ENCODE data around the gene FGFR2. TPM values are rescaled to one million over a fixed set of nuclear protein-coding genes. Genes with fewer than 3 reads are reported as not detected.

Gene FGFR2
- total RNA-seq, 4 donors from 2014 or later = 22.5 to 58.0 (median 44.4) TPM

GRCh38 chr10:121597504-121598262, 561 bp downstream of the FGFR2 start:
- Histone ChIP-seq H3K27me3 (peaks cover 0 to 49% (median 0%) of the 10 kb centered on the region in 4 donors), H3K36me3 (no peaks in the 10 kb centered on the region), H3K4me1 (peaks cover 8 to 60% (median 14%) of the 10 kb centered on the region in 3 donors), H3K9me3 (no peaks in the 10 kb centered on the region), H3K27ac (peak overlapping the region; percentile 88 to 94 (median 92)), H3K4me3 (peak overlapping the region; percentile 63 to 85 (median 76))
- TF ChIP-seq CTCF (IDR thresholded peaks at IDR 0.05) = no peak
- TF ChIP-seq POLR2A (IDR thresholded peaks at IDR 0.05) = no peak
- WGBS, 2 donors = no CpG with 5 or more reads among the region's 77 CpGs
- no peak for DNase-seq
- intact Hi-C loops (cut with DNase I) = no loop called here

GRCh38 chr10:121596689-121597503, 1.3 kb downstream of the FGFR2 start:
- Histone ChIP-seq H3K9me3 (no peaks in the 10 kb centered on the region), H3K4me1 (peaks cover 13 to 68% (median 14%) of the 10 kb centered on the region in 3 donors), H3K27ac (peak overlapping the region; percentile 88 to 94 (median 92)), H3K4me3 (peak overlapping the region; percentile 63 to 85 (median 76)), H3K36me3 (no peaks in the 10 kb centered on the region), H3K27me3 (peaks cover 0 to 47% (median 0%) of the 10 kb centered on the region in 4 donors)
- intact Hi-C loops (cut with DNase I) = no loop called here
- TF ChIP-seq CTCF (IDR thresholded peaks at IDR 0.05) (peak in 3 of 6 experiments; percentile 13 to 20 (median 15)), POLR2A (IDR thresholded peaks at IDR 0.05) (peak in 2 of 4 donors; percentile 22 to 45)
- DNase-seq = no peak
- 1 to 11% methylated on average over 9 to 23 of the region's 54 CpGs for WGBS, 2 donors

GRCh38 chr10:121595806-121596688, 2.2 kb downstream of the FGFR2 start:
- H3K27ac ChIP-seq = peak overlapping the region; percentile 88 to 94 (median 92)
- H3K4me3 ChIP-seq = peak overlapping the region; percentile 63 to 85 (median 76)
- H3K4me1 ChIP-seq = peaks cover 13 to 74% (median 14%) of the 10 kb centered on the region in 3 donors
- H3K27me3 ChIP-seq = peaks cover 0 to 38% (median 0%) of the 10 kb centered on the region in 4 donors
- no peaks in the 10 kb centered on the region for H3K36me3 ChIP-seq
- 16 to 26% methylated on average over 9 to 16 of the region's 28 CpGs for WGBS, 2 donors
- DNase-seq = no peak
- intact Hi-C loops (cut with DNase I) = no loop called here
- no peaks in the 10 kb centered on the region for H3K9me3 ChIP-seq
- TF ChIP-seq CTCF (IDR thresholded peaks at IDR 0.05) = no peak
- TF ChIP-seq POLR2A (IDR thresholded peaks at IDR 0.05) = no peak

GRCh38 chr10:121595351-121595805, 2.9 kb downstream of the FGFR2 start:
- Histone ChIP-seq H3K4me3 (peak overlapping the region; percentile 63 to 85 (median 76)), H3K27me3 (peaks cover 0 to 32% (median 0%) of the 10 kb centered on the region in 4 donors), H3K27ac (peak overlapping the region; percentile 88 to 94 (median 92)), H3K9me3 (no peaks in the 10 kb centered on the region), H3K4me1 (peaks cover 13 to 81% (median 14%) of the 10 kb centered on the region in 3 donors), H3K36me3 (no peaks in the 10 kb centered on the region)
- WGBS, 2 donors = 23 to 33% methylated on average over 10 to 11 of the region's 11 CpGs
- intact Hi-C loops (cut with DNase I) = no loop called here
- no peak for DNase-seq
- no peak for TF ChIP-seq POLR2A (IDR thresholded peaks at IDR 0.05)
- no peak for TF ChIP-seq CTCF (IDR thresholded peaks at IDR 0.05)
